ENCODE measurements around the gene RBMS1. TPM values are rescaled to one million over a fixed set of nuclear protein-coding genes. Genes with fewer than 3 reads are reported as not detected.

RBMS1 gene
- total and polyA plus RNA-seq, 2 of the 4 experiments (the other 2 are of a cell fraction), result 43.5 to 64.9 TPM

DNA sequence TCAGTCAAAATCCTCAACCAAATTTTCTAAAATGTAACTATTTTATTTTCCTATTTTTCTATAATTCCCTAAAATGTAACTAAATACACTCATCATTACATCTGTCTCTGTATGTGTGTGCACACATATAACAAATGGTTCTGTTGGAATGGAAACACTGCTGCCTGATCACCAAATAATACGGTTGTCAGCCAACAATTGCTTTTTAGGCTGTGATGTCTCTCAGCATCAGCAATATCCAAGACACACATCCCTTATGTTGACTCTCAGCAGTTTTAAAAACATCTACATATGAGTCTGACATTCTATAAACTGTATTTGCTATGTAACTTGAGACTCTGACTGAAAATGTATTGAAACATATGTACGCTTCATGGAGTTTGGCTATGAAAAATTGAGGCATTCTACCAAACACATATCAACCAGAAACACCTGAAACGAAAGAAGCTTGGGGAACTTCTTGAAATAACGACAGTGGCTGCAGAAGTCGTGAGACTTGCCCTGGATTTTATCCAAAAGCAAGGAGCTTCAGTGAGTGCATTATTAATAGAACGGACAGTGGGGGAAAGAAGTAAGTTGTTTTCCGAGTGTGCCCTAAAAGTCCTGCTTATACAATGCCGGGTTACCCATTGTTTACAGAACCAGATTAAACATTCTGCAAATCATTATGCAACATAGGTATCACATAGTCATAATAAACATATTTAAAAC is 183.3 kb downstream of the RBMS1 start:
- Histone ChIP-seq H2AFZ (replicated peaks; ENCODE audit: low read length, poor library complexity) (no peak overlapping the region), H3K4me1 (ENCODE audit: control insufficient read depth, insufficient read depth, low read length) (peaks cover 24% of the 10 kb centered on the region), H3K4me2 (ENCODE audit: low read depth, low read length) (no peak overlapping the region; the same call in 1 of the 2 replicates), H3K56ac (ENCODE audit: extremely low read depth, insufficient read depth, low read length) (no peak overlapping the region), H3K79me1 (ENCODE audit: low read depth in 1 of 2, low read length in 2 of 2) (peaks cover 33 to 71% of the 10 kb centered on the region in 2 experiments), H3K27me3 (ENCODE audit: control insufficient read depth, insufficient read depth, low read length) (no peaks in the 10 kb centered on the region), H3K4ac (ENCODE audit: low read depth, low read length) (no peak overlapping the region; the same call in 1 of the 2 replicates), H2AK9ac (replicated peaks; ENCODE audit: low read depth, low read length, poor library complexity) (no peak overlapping the region), H2BK5ac (ENCODE audit: low read depth, low read length, poor library complexity, severe bottlenecking) (peak overlapping the region; percentile 66), H4K8ac (ENCODE audit: low read depth in 2 of 2, low read length in 2 of 2) (no peak overlapping the region), H4K20me1 (ENCODE audit: insufficient read depth, low read length) (peaks cover 24% of the 10 kb centered on the region; the same call in 1 of the 2 replicates), H3K18ac (ENCODE audit: low read depth, low read length) (peak overlapping the region; percentile 33; the same call in 1 of the 2 replicates), H3K27ac (ENCODE audit: insufficient read depth, low read length) (no peak overlapping the region), H3K9me3 (ENCODE audit: control insufficient read depth, insufficient read depth, low read length) (no peaks in the 10 kb centered on the region), H2AK5ac (ENCODE audit: low read depth, low read length) (no peak overlapping the region), H3K36me3 (ENCODE audit: control insufficient read depth, insufficient read depth, low read length) (peaks cover 20% of the 10 kb centered on the region), H3K23ac (ENCODE audit: low read depth, low read length) (no peak overlapping the region), H4K5ac (ENCODE audit: low read depth, low read length) (no peak overlapping the region), H3K9ac (ENCODE audit: low read depth, low read length) (no peak overlapping the region), H3K9me1 (ENCODE audit: insufficient read depth, low read length) (peaks cover 20% of the 10 kb centered on the region), H3K14ac (replicated peaks; ENCODE audit: low read depth, low read length) (peak overlapping the region; percentile 15), H3K4me3 (ENCODE audit: insufficient read depth, low read depth, low read length) (no peak overlapping the region), H4K91ac (ENCODE audit: insufficient read depth, low read depth, low read length) (no peak overlapping the region), H2BK20ac (ENCODE audit: low read depth, low read length) (no peak overlapping the region), H2BK120ac (ENCODE audit: low read depth, low read length) (no peak overlapping the region), H2BK15ac (ENCODE audit: low read depth, low read length) (no peak overlapping the region)
- ATAC-seq (ENCODE audit: low read depth), result no peak
- dilution Hi-C loops (cut with HindIII; ENCODE audit: low sequenced_read_pairs, unreplicated experiment), result no loop called here
- no TSS peak for BruUV-seq (replicated peaks)
- intact Hi-C loops (cut with micrococcal nuclease), result no loop called here
- POLR2A ChIA-PET (ENCODE audit: unreplicated experiment), result interaction anchor here (0.7 kb wide), 1 partner anchor 104 kb away, joined by 3 read pairs; no protein-coding TSS in a partner anchor
- TF ChIP-seq SMC3 (IDR thresholded peaks at IDR 0.05; ENCODE audit: low read depth, low read length), result no peak
- TF ChIP-seq BHLHE40 (IDR thresholded peaks at IDR 0.05; ENCODE audit: low read depth, low read length), result no peak
- no peak for DNase-seq
- CTCF ChIA-PET, result interaction anchor here (0.6 kb wide), 1 partner anchor 14 kb away, joined by 3 read pairs; no protein-coding TSS in a partner anchor
- WGBS, 2 experiments (ENCODE audit: extremely low coverage in 2 of 2, insufficient read length in 1 of 2), result 45% methylated on average over 2 of the region's 8 CpGs; no CpG with 5 or more reads in 1 of the 2 experiments
- in situ Hi-C loops (cut with MboI; ENCODE audit: low sequenced_read_pairs), result no loop called here

Measured in IMR-90 (cell line).